Ishikawa (cell line): Measurements from ENCODE around the gene OR6X1.

Source experiments
- FOXM1 ChIP-seq: IDR thresholded peaks from 2 replicates; pipeline ENCODE4 v1.6.1; 2012; ENCODE audit warnings: low read depth, borderline replicate concordance
- REST ChIP-seq: IDR thresholded peaks from 2 replicates; pipeline ENCODE4 v1.6.1; 2012; ENCODE audit warnings: low read depth, mild to moderate bottlenecking

GRCh38 chr11:123760894-123761293, 6.6 kb upstream of the OR6X1 start:
- TF ChIP-seq REST (no peak), FOXM1 (no peak)
